Parathyroid adenoma (tissue), 2 donors: ENCODE data around the gene ZNF469.

Experiments
- H2AFZ ChIP-seq: fragments of 300-600 bp; sonication (generic); one replicate; pipeline ENCODE4 v1.7.0; 2017; ENCODE audit warnings: antibody characterized with exemption, mild to moderate bottlenecking
- H3K27ac ChIP-seq: fragments of 300-600 bp; sonication (generic); one replicate; pipeline ENCODE4 v1.7.0; 2017
- H3K27me3 ChIP-seq: fragments of 300-600 bp; sonication (generic); one replicate; pipeline ENCODE4 v1.7.0; 2017; ENCODE audit warnings: low read length; ENCODE audit not compliant: control insufficient read depth, insufficient read depth
- H3K36me3 ChIP-seq: fragments of 300-600 bp; sonication (generic); one replicate; pipeline ENCODE4 v1.7.0; 2017; ENCODE audit warnings: low read length; ENCODE audit not compliant: control insufficient read depth, insufficient read depth
- H3K4me1 ChIP-seq: fragments of 300-600 bp; sonication (generic); one replicate; pipeline ENCODE4 v1.7.0; 2017; ENCODE audit warnings: control low read depth
- H3K4me2 ChIP-seq: fragments of 300-600 bp; sonication (generic); one replicate; pipeline ENCODE4 v1.7.0; 2017; ENCODE audit warnings: low read length
- H3K4me3 ChIP-seq: fragments of 300-600 bp; sonication (generic); one replicate; pipeline ENCODE4 v1.7.0; 2017; ENCODE audit warnings: low read depth, low read length
- H3K79me2 ChIP-seq: fragments of 300-600 bp; sonication (generic); one replicate; pipeline ENCODE4 v1.7.0; 2017; ENCODE audit warnings: control low read depth
- H3K9ac ChIP-seq: fragments of 300-600 bp; sonication (generic); one replicate; pipeline ENCODE4 v1.7.0; 2017; ENCODE audit warnings: mild to moderate bottlenecking
- H3K9me3 ChIP-seq: fragments of 300-600 bp; sonication (generic); one replicate; pipeline ENCODE4 v1.7.0; 2017; ENCODE audit warnings: low read length; ENCODE audit not compliant: control insufficient read depth
- TF ChIP-seq, protein P1 (sequence below): fragments of 300-600 bp; sonication (generic); IDR thresholded peaks from one replicate; pipeline ENCODE4 v1.7.0; 2017; ENCODE audit warnings: antibody characterized with exemption, mild to moderate bottlenecking
- donor health status: primary hyperparathyroidism.

The ZNF469 gene

DNA sequence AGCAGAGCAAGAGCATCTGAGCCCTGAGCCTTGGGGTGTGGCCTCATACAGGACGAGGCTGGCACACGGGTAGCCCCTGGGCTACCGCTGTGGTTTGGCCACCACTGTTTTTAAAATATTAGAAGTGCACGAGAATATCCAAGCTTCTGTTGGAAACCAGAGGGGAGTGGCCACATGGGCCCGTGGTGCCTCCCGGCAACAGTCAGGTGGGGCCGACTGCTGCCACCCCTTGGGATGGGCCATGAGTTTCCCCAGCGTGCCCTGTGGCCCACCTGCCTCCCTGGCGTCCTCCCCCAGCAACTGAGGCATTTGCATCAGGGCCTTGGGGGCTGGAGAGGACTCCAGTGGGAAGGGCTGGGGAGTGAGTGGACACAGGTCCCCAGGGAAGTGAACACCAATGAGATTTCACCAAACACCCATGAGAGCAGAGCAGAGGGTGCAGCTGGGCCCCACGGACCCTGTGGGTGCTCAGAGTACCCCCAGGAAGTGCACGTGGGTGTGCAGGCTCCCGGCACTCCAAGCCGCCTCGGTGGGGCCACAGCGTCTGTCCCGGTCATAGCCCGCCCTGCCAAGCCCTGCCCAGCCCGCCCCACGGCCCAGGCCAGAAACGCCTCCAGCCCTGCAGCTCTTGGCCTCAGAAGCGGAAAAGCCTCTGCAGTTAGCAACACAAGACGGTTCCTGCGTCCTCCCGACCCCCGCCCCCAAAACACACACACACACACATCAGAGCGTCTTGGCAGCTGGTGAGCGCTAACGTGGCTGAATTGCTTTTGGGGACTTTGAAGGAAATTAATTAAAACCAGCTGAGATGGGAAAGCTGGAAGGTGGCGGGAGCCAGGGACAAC lies 22.7 kb downstream of the ZNF469 start:
- Histone ChIP-seq H2AFZ (no peak overlapping the region), H3K4me2 (no peak overlapping the region), H3K27ac (no peak overlapping the region), H3K4me3 (no peak overlapping the region), H3K79me2 (no peaks in the 10 kb centered on the region), H3K36me3 (no peaks in the 10 kb centered on the region), H3K27me3 (no peaks in the 10 kb centered on the region), H3K4me1 (no peaks in the 10 kb centered on the region), H3K9ac (no peak overlapping the region), H3K9me3 (no peaks in the 10 kb centered on the region)
- TF ChIP-seq, protein P1, sequence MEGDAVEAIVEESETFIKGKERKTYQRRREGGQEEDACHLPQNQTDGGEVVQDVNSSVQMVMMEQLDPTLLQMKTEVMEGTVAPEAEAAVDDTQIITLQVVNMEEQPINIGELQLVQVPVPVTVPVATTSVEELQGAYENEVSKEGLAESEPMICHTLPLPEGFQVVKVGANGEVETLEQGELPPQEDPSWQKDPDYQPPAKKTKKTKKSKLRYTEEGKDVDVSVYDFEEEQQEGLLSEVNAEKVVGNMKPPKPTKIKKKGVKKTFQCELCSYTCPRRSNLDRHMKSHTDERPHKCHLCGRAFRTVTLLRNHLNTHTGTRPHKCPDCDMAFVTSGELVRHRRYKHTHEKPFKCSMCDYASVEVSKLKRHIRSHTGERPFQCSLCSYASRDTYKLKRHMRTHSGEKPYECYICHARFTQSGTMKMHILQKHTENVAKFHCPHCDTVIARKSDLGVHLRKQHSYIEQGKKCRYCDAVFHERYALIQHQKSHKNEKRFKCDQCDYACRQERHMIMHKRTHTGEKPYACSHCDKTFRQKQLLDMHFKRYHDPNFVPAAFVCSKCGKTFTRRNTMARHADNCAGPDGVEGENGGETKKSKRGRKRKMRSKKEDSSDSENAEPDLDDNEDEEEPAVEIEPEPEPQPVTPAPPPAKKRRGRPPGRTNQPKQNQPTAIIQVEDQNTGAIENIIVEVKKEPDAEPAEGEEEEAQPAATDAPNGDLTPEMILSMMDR = no peak

DNA sequence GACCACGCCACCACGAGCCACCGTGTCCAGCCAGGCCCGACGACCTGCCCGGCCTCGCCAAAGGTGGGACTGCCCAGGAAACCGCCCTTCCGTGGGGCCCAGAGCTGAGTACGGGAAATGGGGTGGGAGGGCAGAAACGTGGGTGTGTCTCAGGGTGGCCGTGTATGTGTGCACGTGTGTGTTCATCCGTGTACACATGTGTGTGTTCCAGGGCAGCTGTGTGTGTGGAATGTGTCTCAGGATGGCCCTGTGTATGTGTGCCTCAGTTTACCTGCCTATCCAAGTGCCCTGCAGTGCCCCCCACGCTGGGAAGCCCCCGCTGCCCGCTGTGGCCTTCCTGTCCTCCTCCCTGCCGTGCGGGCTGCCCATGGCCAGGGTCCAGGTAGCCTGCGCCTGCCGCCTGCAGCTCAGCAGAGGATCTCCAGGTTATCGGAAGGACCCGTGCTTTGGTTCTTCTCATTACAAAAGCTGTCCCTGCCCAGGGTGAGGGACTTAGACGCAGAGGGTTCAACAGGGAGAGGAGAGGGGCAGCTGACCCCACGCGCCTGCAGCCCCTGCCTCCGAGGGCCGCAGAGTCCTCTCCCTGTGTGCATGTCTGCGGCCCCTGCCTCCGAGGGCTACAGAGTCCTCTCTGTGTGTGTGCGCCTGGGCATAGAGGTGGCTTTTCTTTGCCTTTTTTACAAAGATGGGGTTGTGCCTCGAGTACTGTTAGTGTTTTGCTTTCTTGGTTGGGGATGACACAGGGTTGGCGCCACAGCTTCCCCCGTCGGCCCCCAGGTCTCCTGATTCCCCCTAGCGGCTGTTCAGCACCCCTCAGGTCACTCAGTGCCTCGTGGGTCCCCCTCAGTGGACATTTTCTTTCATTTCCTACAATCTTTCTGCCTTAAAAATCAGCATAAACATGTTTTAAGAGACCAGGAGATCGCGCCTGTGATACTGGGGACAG lies 23.6 kb downstream of the ZNF469 start:
- Histone ChIP-seq H3K9me3 (no peaks in the 10 kb centered on the region), H3K4me1 (no peaks in the 10 kb centered on the region), H2AFZ (no peak overlapping the region), H3K36me3 (no peaks in the 10 kb centered on the region), H3K4me2 (no peak overlapping the region), H3K27me3 (no peaks in the 10 kb centered on the region), H3K79me2 (no peaks in the 10 kb centered on the region), H3K9ac (no peak overlapping the region), H3K27ac (no peak overlapping the region), H3K4me3 (no peak overlapping the region)
- TF ChIP-seq, protein P1 = no peak

DNA sequence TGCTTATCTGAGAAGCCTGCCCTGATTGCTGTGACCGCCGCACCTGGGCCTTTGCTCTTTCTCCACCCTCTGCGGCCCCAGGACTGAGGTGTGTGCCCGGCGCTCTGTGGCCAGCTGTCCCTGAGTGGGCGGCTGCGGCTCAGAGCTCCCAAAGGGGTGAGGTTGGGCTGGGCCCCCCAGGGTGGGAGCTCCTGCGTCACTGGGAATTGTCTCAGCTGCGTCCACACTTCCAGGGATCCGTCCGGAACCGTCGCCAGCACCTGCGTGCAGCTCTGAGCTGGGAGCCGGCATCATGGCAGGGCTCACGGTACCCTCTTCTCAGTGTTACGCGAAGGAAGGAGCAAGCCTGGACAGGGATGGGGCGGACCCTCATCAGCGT lies 24.3 kb downstream of the ZNF469 start:
- no peaks in the 10 kb centered on the region for H3K79me2 ChIP-seq
- H2AFZ ChIP-seq = no peak overlapping the region
- TF ChIP-seq, protein P1 = no peak
- H3K4me2 ChIP-seq = no peak overlapping the region
- H3K36me3 ChIP-seq = no peaks in the 10 kb centered on the region
- H3K4me3 ChIP-seq = no peak overlapping the region
- no peak overlapping the region for H3K27ac ChIP-seq
- H3K4me1 ChIP-seq = no peaks in the 10 kb centered on the region
- H3K9me3 ChIP-seq = no peaks in the 10 kb centered on the region
- no peaks in the 10 kb centered on the region for H3K27me3 ChIP-seq
- no peak overlapping the region for H3K9ac ChIP-seq

DNA sequence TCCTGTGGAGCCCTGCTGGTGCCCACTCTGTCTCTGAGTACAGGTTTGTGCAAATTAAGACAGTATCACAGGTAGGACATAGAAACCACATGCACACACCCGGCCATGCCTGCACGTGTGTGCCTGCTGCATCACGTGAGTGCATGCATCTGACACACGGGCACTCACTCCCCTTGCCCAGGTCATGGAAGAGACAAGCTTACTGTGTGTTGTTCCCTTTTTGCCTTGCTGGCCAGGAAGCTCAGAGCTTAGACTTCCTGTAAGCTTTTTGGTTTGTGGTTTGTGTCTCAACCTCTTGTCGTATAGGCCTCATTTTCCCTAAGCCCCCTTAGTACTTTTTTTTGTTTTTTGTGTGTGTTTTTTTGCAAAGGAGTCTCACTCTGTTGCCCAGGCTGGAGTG lies 25.0 kb downstream of the ZNF469 start:
- no peaks in the 10 kb centered on the region for H3K9me3 ChIP-seq
- H3K4me2 ChIP-seq = no peak overlapping the region
- no peaks in the 10 kb centered on the region for H3K4me1 ChIP-seq
- no peaks in the 10 kb centered on the region for H3K36me3 ChIP-seq
- no peak overlapping the region for H3K9ac ChIP-seq
- no peak overlapping the region for H2AFZ ChIP-seq
- H3K27me3 ChIP-seq = no peaks in the 10 kb centered on the region
- H3K4me3 ChIP-seq = no peak overlapping the region
- H3K79me2 ChIP-seq = no peaks in the 10 kb centered on the region
- no peak overlapping the region for H3K27ac ChIP-seq
- TF ChIP-seq, protein P1 = no peak
